ENCODE measurements around the gene STIM2. TPM values are rescaled to one million over a fixed set of nuclear protein-coding genes. Genes with fewer than 3 reads are reported as not detected.

The STIM2 gene
- total RNA-seq, 2 donors from 2014 or later, result 23.2 to 24.5 TPM

DNA sequence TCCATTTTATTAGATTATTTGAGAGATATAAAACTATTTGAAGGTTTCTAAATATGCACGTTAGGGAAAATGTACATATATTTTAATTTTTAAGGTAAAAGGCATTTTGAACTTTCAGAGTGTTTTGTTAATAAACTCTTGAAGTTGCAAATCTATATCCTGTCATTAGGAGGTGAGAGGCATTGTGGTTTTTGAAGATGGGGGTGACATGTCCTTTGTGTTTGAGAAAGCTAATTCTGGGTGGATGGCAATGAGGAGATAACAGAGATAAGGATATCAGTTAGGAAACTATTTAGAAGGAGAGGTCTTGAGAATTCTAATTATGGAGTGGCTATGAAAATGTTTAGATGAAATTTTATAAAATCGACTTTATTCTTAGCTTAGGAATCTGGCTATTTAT lies 6.1 kb downstream of the STIM2 start:
- H3K4me1 ChIP-seq (ENCODE audit: control insufficient read depth, insufficient read depth, low read length), result peaks cover 9% of the 10 kb centered on the region
- Mint-ChIP-seq H3K27ac (no peak overlapping the region), H3K4me1 (peaks cover 68% of the 10 kb centered on the region), H3K36me3 (ENCODE audit: low read depth) (no peaks in the 10 kb centered on the region), H3K27me3 (ENCODE audit: insufficient read depth) (no peaks in the 10 kb centered on the region), H3K9me3 (no peaks in the 10 kb centered on the region), H3K4me3 (no peak overlapping the region)
- H3K36me3 ChIP-seq (ENCODE audit: control insufficient read depth, insufficient read depth, low read length), result no peaks in the 10 kb centered on the region
- H3K4me3 ChIP-seq (ENCODE audit: low read length), result no peak overlapping the region
- WGBS, 2 experiments (ENCODE audit: insufficient coverage in 1 of 2, insufficient read length in 1 of 2), result 63% methylated on average over 2 of the region's 2 CpGs; no CpG with 5 or more reads in 1 of the 2 experiments
- no peaks in the 10 kb centered on the region for H3K9me3 ChIP-seq (ENCODE audit: control insufficient read depth, low read length)
- DNase-seq, result no peak
- H3K27ac ChIP-seq (ENCODE audit: low read depth, low read length), result no peak overlapping the region
- no peak overlapping the region for H3K9ac ChIP-seq (ENCODE audit: extremely low read depth, low read length, poor library complexity, severe bottlenecking)
- no peaks in the 10 kb centered on the region for H3K27me3 ChIP-seq (ENCODE audit: control insufficient read depth, insufficient read depth, low read length, poor library complexity, severe bottlenecking)
- TF ChIP-seq, protein P1, sequence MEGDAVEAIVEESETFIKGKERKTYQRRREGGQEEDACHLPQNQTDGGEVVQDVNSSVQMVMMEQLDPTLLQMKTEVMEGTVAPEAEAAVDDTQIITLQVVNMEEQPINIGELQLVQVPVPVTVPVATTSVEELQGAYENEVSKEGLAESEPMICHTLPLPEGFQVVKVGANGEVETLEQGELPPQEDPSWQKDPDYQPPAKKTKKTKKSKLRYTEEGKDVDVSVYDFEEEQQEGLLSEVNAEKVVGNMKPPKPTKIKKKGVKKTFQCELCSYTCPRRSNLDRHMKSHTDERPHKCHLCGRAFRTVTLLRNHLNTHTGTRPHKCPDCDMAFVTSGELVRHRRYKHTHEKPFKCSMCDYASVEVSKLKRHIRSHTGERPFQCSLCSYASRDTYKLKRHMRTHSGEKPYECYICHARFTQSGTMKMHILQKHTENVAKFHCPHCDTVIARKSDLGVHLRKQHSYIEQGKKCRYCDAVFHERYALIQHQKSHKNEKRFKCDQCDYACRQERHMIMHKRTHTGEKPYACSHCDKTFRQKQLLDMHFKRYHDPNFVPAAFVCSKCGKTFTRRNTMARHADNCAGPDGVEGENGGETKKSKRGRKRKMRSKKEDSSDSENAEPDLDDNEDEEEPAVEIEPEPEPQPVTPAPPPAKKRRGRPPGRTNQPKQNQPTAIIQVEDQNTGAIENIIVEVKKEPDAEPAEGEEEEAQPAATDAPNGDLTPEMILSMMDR (conservative IDR thresholded peaks at IDR 0.05), result no peak

DNA sequence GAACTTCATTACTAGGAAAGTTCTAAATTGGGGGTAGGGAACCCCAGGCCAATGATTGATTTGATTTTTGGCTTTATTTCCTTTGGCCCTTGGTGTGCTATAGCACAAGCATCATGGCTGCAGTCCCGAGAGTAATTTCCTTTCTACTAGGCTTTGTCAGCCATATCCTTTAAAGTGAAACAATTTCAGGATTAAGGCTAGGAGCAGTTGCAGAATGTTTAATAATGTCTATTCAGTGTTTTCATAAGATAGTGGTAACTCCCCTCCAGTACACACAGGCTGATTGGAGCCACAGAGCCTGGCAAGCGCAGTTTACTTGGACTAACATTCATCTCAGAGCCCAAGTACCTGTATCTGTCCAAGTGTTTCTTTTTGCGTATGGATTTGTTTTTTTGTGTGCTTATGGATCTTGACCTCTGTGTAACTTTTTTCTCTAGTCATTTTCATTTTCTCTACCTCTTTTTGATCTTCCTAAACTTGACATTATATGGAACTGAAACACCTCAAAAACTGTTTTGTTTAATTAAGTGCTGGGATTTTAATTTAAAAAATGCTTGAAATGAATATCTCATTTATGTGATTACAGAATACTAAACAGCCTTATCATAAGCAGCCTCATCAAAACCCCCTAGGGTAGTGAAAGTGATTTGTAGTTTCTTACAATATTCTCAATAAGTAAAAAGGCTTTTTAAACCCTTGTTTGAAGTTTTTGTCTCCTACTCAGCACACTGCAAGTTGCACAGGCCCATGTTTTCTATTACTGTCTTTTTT lies 7.5 kb downstream of the STIM2 start:
- no peak overlapping the region for H3K27ac Mint-ChIP-seq
- Histone ChIP-seq H3K27ac (ENCODE audit: low read depth, low read length) (no peak overlapping the region), H3K27me3 (ENCODE audit: control insufficient read depth, insufficient read depth, low read length, poor library complexity, severe bottlenecking) (no peaks in the 10 kb centered on the region), H3K4me1 (ENCODE audit: control insufficient read depth, insufficient read depth, low read length) (peaks cover 9% of the 10 kb centered on the region), H3K4me3 (ENCODE audit: low read length) (no peak overlapping the region), H3K9ac (ENCODE audit: extremely low read depth, low read length, poor library complexity, severe bottlenecking) (no peak overlapping the region), H3K36me3 (ENCODE audit: control insufficient read depth, insufficient read depth, low read length) (no peaks in the 10 kb centered on the region), H3K9me3 (ENCODE audit: control insufficient read depth, low read length) (no peaks in the 10 kb centered on the region)
- H3K9me3 Mint-ChIP-seq, result no peaks in the 10 kb centered on the region
- TF ChIP-seq, protein P1 (conservative IDR thresholded peaks at IDR 0.05), result no peak
- H3K4me1 Mint-ChIP-seq, result peaks cover 60% of the 10 kb centered on the region
- no peak overlapping the region for H3K4me3 Mint-ChIP-seq
- H3K27me3 Mint-ChIP-seq (ENCODE audit: insufficient read depth), result no peaks in the 10 kb centered on the region
- 71 to 97% methylated on average over 1 to 3 of the region's 3 CpGs for WGBS, 2 experiments (ENCODE audit: insufficient coverage in 1 of 2, insufficient read length in 1 of 2)
- DNase-seq, result no peak
- no peaks in the 10 kb centered on the region for H3K36me3 Mint-ChIP-seq (ENCODE audit: low read depth)

DNA sequence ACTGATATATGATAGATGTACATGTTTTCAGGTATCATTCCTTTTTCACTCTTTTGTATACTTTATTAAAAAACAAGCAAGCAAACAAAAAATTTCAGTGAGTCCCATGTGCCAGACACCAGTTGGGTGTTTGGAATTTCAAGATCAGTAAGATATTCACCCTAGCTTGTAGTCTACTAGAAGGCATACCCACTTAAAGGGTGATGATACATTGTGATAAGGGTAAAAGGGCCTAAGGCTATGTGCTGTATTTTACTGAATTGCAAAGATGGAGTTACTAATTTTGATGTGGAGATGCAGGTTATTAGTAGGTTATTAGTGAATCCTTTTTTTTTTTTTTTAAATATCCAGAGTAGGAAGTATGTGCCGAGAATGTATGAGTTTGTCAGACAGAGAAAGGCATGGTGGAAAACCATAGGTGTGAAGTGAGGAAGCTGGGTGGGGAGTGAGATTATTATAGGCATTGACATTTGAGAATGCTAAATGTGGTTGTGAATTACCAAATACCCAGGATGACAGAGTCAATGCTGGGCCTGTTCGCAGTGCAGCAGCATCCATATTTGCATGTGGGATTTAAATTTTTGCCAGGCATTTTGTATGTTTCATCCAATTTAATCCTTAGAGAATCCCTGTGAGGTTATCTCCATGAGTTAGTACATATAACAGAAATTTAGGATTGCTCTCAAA lies 10.1 kb downstream of the STIM2 start:
- peaks cover 43% of the 10 kb centered on the region for H3K4me1 Mint-ChIP-seq
- WGBS, 2 experiments (ENCODE audit: insufficient coverage in 1 of 2, insufficient read length in 1 of 2), result 92 to 100% methylated on average over 2 of the region's 2 CpGs
- Histone ChIP-seq H3K9me3 (ENCODE audit: control insufficient read depth, low read length) (no peaks in the 10 kb centered on the region), H3K4me1 (ENCODE audit: control insufficient read depth, insufficient read depth, low read length) (no peaks in the 10 kb centered on the region), H3K4me3 (ENCODE audit: low read length) (no peak overlapping the region), H3K27me3 (ENCODE audit: control insufficient read depth, insufficient read depth, low read length, poor library complexity, severe bottlenecking) (no peaks in the 10 kb centered on the region), H3K9ac (ENCODE audit: extremely low read depth, low read length, poor library complexity, severe bottlenecking) (no peak overlapping the region), H3K27ac (ENCODE audit: low read depth, low read length) (no peak overlapping the region), H3K36me3 (ENCODE audit: control insufficient read depth, insufficient read depth, low read length) (no peaks in the 10 kb centered on the region)
- no peak overlapping the region for H3K27ac Mint-ChIP-seq
- no peak for DNase-seq
- no peaks in the 10 kb centered on the region for H3K36me3 Mint-ChIP-seq (ENCODE audit: low read depth)
- no peaks in the 10 kb centered on the region for H3K27me3 Mint-ChIP-seq (ENCODE audit: insufficient read depth)
- TF ChIP-seq, protein P1 (conservative IDR thresholded peaks at IDR 0.05), result no peak
- H3K9me3 Mint-ChIP-seq, result no peaks in the 10 kb centered on the region
- H3K4me3 Mint-ChIP-seq, result no peak overlapping the region
